Measurements from ENCODE around the gene WDR70. TPM values are rescaled to one million over a fixed set of nuclear protein-coding genes. Genes with fewer than 3 reads are reported as not detected.

Gene WDR70
- total RNA-seq, 1 experiment from 2014 or later = 35.0 TPM

- peak; percentile 96 for ATAC-seq
- Mint-ChIP-seq H3K27ac (peak within 1 kb of the TSS; percentile 97), H3K4me1 (peaks cover 20% of the 10 kb centered on the region), H3K36me3 (peaks cover 3% of the 10 kb centered on the region; the same call in 1 of the 2 replicates), H3K4me3 (peak within 1 kb of the TSS; percentile 98), H3K9me3 (no peaks in the 10 kb centered on the region), H3K27me3 (ENCODE audit: low read depth) (peaks cover 25% of the 10 kb centered on the region)
- ChIA-PET POLR2A (interaction anchor here (0.5 to 1.6 kb wide), 5 partner anchors 8 to 212 kb away, joined by 3 to 12 read pairs (median 3); partner anchors contain the start of gene WDR70), CTCF (interaction anchor here (0.7 to 1.5 kb wide), 4 partner anchors 8 to 466 kb away, joined by 4 to 13 read pairs (median 6); partner anchors contain the start of gene WDR70)
- DNase-seq (ENCODE audit: low spot score) = peak; percentile 93
- TF ChIP-seq CREM (CRISPR knock-in tag; IDR thresholded peaks at IDR 0.05) = peak; percentile 98
- peak; percentile 89 for TF ChIP-seq GABPB1 (CRISPR knock-in tag; IDR thresholded peaks at IDR 0.05)
- peak; percentile 34; the same call in 1 of the 2 replicates for TF ChIP-seq ARID4B (CRISPR knock-in tag; IDR thresholded peaks at IDR 0.05; ENCODE audit: borderline replicate concordance)
- TF ChIP-seq ZNF138 (CRISPR knock-in tag; conservative IDR thresholded peaks at IDR 0.05) = no peak
- TF ChIP-seq AR (CRISPR knock-in tag; IDR thresholded peaks at IDR 0.05) = no peak
- peak; percentile 64 for TF ChIP-seq E2F5 (CRISPR knock-in tag; IDR thresholded peaks at IDR 0.05)
- peak; percentile 76 for TF ChIP-seq SP1 (CRISPR knock-in tag; conservative IDR thresholded peaks at IDR 0.05)
- no peak for TF ChIP-seq ESRRA (CRISPR knock-in tag; IDR thresholded peaks at IDR 0.05; ENCODE audit: borderline replicate concordance)
- TF ChIP-seq CTCF (IDR thresholded peaks at IDR 0.05) = no peak
- 0 out of 2 replicates have a peak, but pooled peaks have one; percentile 17 for TF ChIP-seq JUN (CRISPR knock-in tag; IDR thresholded peaks at IDR 0.05)
- TF ChIP-seq ZMAT4 (CRISPR knock-in tag; IDR thresholded peaks at IDR 0.05) = no peak
- TF ChIP-seq ZNF281 (CRISPR knock-in tag; IDR thresholded peaks at IDR 0.05) = 0 out of 2 replicates have a peak, but pooled peaks have one; percentile 28
- TF ChIP-seq FOXJ3 (CRISPR knock-in tag; IDR thresholded peaks at IDR 0.05; ENCODE audit: borderline replicate concordance) = no peak
- peak; percentile 87 for TF ChIP-seq FOXK1 (CRISPR knock-in tag; IDR thresholded peaks at IDR 0.05)
- no peak for TF ChIP-seq ZNF317 (CRISPR knock-in tag; IDR thresholded peaks at IDR 0.05; ENCODE audit: borderline replicate concordance, low read depth)
- 0 out of 2 replicates have a peak, but pooled peaks have one; percentile 65 for TF ChIP-seq MYBL2 (CRISPR knock-in tag; IDR thresholded peaks at IDR 0.05)
- TF ChIP-seq ZNF512 (CRISPR knock-in tag; IDR thresholded peaks at IDR 0.05; ENCODE audit: borderline replicate concordance) = no peak
- peak; percentile 83; the same call in 1 of the 2 replicates for TF ChIP-seq E2F1 (CRISPR knock-in tag; IDR thresholded peaks at IDR 0.05)
Observed at GRCh38 chr5:37370864-37371726, 8.0 kb upstream of the WDR70 start, which contains the start of gene NUP155. Gene NUP155, minus strand, starts transcription at chr5:37371106. Its CDS starts 129 bp downstream, at chr5:37370977.

Measured in WTC11 (cell line).